C1 segment of cervical spinal cord (tissue), 14 donors: Measurements from ENCODE around the gene NXPE4.

ENCODE experiments used
- DNase-seq, 14 donors: peaks; one replicate each; lab custom pipeline; 2025; lab: John Stamatoyannopoulos, UW

The NXPE4 gene

GRCh38 chr11:114562166-114562916, 33.2 kb downstream of the NXPE4 start:
- no peak for DNase-seq

- DNase-seq = no peak
These were observed 35.9 kb downstream of the NXPE4 start, which contains the start of gene NXPE1 for GRCh38 chr11:114559425-114560310. Gene NXPE1 (minus strand): TSS chr11:114559881. CDS start chr11:114551201, 8,680 bp downstream.

DNA sequence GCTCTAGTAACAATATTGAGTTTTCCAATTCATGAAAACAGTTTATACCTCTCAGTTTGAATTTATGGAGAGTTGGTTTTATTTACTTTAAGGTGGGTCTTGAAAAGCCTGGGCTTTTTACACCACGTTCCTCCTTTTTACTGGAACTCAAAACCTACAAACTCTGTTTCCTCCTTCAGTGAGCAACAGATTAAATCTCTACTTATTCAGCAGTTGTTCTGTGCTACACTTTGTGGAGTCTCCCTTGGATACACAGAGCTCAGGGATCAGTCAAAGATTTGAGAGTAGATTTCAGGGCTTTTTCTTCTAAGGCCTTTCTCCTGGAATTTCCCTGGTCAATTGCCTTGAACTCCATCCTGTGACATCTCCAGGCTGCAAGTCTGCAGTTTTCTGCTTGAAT, 39.5 kb downstream of the NXPE4 start:
- DNase-seq = no peak

DNA sequence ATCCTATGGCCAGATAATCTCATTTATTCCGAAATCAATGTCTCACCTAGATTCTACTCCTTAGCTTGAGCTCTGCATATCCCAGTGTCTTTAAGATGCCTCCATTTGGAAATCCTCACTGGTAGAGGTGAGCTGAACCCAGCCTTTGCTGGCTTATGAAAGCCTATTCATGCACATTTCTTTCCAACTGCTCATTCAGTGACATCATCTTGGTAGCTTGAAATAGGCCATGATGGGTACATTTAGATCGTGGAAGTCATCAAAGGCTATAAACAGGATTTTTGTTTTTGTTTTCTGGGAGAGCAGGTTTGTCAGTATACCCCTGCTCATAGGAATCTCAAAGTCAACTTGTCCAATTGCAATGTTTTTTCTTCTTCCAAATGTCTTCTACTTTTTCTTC, 41.9 kb downstream of the NXPE4 start:
- DNase-seq = no peak

DNA sequence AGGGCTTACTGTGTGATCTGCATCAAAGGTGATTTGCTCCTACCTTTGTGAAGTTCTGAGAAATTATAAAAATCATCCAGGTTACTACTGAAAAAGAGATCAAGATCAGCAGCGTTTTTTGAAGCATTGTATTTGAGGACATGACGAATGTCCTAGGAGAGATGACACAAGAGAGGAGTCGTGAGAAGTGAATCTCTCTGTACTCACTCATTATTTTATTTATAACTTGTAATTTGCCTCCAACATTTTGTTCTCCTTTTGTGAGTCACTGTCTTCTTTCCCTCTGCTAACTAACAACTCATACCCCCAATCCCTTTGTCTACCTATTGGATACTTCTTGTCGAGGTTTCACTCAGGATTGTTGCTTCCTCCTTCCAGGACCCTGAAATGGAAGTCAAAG, 44.5 kb downstream of the NXPE4 start:
- DNase-seq = no peak

- no peak for DNase-seq
These were observed 69.9 kb downstream of the NXPE4 start for GRCh38 chr11:114525682-114526081.

- no peak for DNase-seq
These were observed 71.5 kb downstream of the NXPE4 start for GRCh38 chr11:114524122-114524521.

- DNase-seq = no peak
These were observed 72.8 kb downstream of the NXPE4 start for GRCh38 chr11:114522818-114523217.
